ENCODE measurements around the gene PLA2G4E. TPM values are rescaled to one million over a fixed set of nuclear protein-coding genes. Genes with fewer than 3 reads are reported as not detected.

PLA2G4E gene
- total RNA-seq, 2 donors from 2014 or later, result 0.16 TPM; not detected in 1

GRCh38 chr15:41971089-41971894 lies 49.5 kb downstream of the PLA2G4E start:
- DNase-seq (peak; percentile 69), ATAC-seq (peak; percentile 60 to 73)
- intact Hi-C loops (cut with DNase I), result loop anchor here (5.0 to 10.0 kb wide), 2 partner anchors 54 to 66 kb away; no protein-coding TSS in a partner anchor

- no peak for DNase-seq
Measured at GRCh38 chr15:41970456-41970855, 50.4 kb downstream of the PLA2G4E start.

GRCh38 chr15:41969851-41970431 lies 50.9 kb downstream of the PLA2G4E start:
- DNase-seq, result no peak
- no peak for ATAC-seq
- intact Hi-C loops (cut with DNase I), result loop anchor here (5.0 to 10.0 kb wide), 3 partner anchors 38 to 65 kb away; no protein-coding TSS in a partner anchor

More at GRCh38 chr15:41970456-41970855, 50.4 kb downstream of the PLA2G4E start:
- no peak for ATAC-seq
- intact Hi-C loops (cut with DNase I), result loop anchor here (5.0 to 10.0 kb wide), 2 partner anchors 53 to 66 kb away; no protein-coding TSS in a partner anchor

GRCh38 chr15:41968701-41969100 lies 52.1 kb downstream of the PLA2G4E start:
- no peak for ATAC-seq
- intact Hi-C loops (cut with DNase I), result loop anchor here in 1 of 2 donors (5.0 kb wide), 1 partner anchor 36 kb away; no protein-coding TSS in a partner anchor

GRCh38 chr15:41967506-41968206 lies 53.2 kb downstream of the PLA2G4E start:
- DNase-seq (no peak), ATAC-seq (no peak)
- intact Hi-C loops (cut with DNase I), result loop anchor here in 1 of 2 donors (5.0 kb wide), 1 partner anchor 35 kb away; no protein-coding TSS in a partner anchor

More at GRCh38 chr15:41968701-41969100, 52.1 kb downstream of the PLA2G4E start:
- no peak for DNase-seq

GRCh38 chr15:41966920-41967465 lies 53.8 kb downstream of the PLA2G4E start:
- intact Hi-C loops (cut with DNase I), result loop anchor here in 1 of 2 donors (5.0 kb wide), 1 partner anchor 35 kb away; no protein-coding TSS in a partner anchor
- DNase-seq (no peak), ATAC-seq (no peak)

- DNase-seq, result no peak
- intact Hi-C loops (cut with DNase I), result loop anchor here in 1 of 2 donors (5.0 kb wide), 1 partner anchor 34 kb away; no protein-coding TSS in a partner anchor
- peak in 1 of 2 donors; percentile 4 for ATAC-seq
Measured at GRCh38 chr15:41966414-41966812, 54.4 kb downstream of the PLA2G4E start.

- peak; percentile 79 to 83 for ATAC-seq
- intact Hi-C loops (cut with DNase I), result loop anchor here in 1 of 2 donors (5.0 kb wide), 1 partner anchor 33 kb away; no protein-coding TSS in a partner anchor
Measured at GRCh38 chr15:41965441-41966413, 55.1 kb downstream of the PLA2G4E start.

GRCh38 chr15:41961595-41962202 lies 59.1 kb downstream of the PLA2G4E start:
- no peak for ATAC-seq
- intact Hi-C loops (cut with DNase I), result no loop called here

More at GRCh38 chr15:41965441-41966413, 55.1 kb downstream of the PLA2G4E start:
- peak; percentile 56 for DNase-seq

GRCh38 chr15:41961001-41961518 lies 59.8 kb downstream of the PLA2G4E start:
- intact Hi-C loops (cut with DNase I), result no loop called here
- ATAC-seq (no peak), DNase-seq (no peak)

More at GRCh38 chr15:41961595-41962202, 59.1 kb downstream of the PLA2G4E start:
- no peak for DNase-seq

GRCh38 chr15:41958002-41958420 lies 62.8 kb downstream of the PLA2G4E start:
- DNase-seq, result no peak
- intact Hi-C loops (cut with DNase I), result no loop called here
- peak; percentile 26 to 41 for ATAC-seq

GRCh38 chr15:41957021-41957897 lies 63.6 kb downstream of the PLA2G4E start:
- intact Hi-C loops (cut with DNase I), result no loop called here
- ATAC-seq, result peak in 1 of 2 donors; percentile 60
- DNase-seq, result no peak

GRCh38 chr15:41955807-41956525 lies 64.9 kb downstream of the PLA2G4E start:
- DNase-seq (peak; percentile 42), ATAC-seq (peak; percentile 53 to 64)
- intact Hi-C loops (cut with DNase I), result no loop called here

- DNase-seq, result no peak
- intact Hi-C loops (cut with DNase I), result no loop called here
- ATAC-seq, result no peak
Measured at GRCh38 chr15:41955100-41955499, 65.7 kb downstream of the PLA2G4E start.

GRCh38 chr15:41954036-41954435 lies 66.8 kb downstream of the PLA2G4E start:
- ATAC-seq, result no peak
- no peak for DNase-seq
- intact Hi-C loops (cut with DNase I), result no loop called here
